ELF-1 (cell line): ENCODE results near the gene MEGF11.
A peak's percentile ranks its signal among the peaks of the same experiment; 100 is the strongest.
"Not testable (repeated sequence)": the region's sequence is repeated elsewhere in the genome, so short reads cannot be mapped to it uniquely, and the experiment has no call there.

Source experiments
- DNase-seq: peaks from one replicate; pipeline ENCODE4 v3.0.0-alpha.2; 2016; ENCODE audit warnings: low read depth, low spot score

MEGF11 gene

DNA sequence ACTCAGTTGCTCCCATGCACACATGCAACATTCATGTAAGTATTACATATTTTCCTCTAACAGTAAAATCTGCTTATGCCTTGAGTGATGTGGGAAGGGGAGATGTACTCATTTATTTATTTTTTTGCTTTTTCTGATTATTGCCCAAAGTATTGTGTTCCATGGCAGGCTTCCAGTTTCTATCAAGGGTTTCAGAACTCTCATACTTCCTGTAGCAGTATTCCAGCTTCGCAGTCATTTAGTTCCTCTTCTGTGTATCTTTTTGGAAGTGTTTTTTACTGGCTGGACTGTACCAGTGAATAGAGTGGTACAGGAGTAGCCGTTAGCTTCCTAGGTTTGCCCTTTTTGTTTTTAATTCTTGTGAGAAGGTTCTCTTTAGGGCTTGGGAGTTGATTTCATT lies 357.3 kb downstream of the MEGF11 start:
- no peak for DNase-seq

DNA sequence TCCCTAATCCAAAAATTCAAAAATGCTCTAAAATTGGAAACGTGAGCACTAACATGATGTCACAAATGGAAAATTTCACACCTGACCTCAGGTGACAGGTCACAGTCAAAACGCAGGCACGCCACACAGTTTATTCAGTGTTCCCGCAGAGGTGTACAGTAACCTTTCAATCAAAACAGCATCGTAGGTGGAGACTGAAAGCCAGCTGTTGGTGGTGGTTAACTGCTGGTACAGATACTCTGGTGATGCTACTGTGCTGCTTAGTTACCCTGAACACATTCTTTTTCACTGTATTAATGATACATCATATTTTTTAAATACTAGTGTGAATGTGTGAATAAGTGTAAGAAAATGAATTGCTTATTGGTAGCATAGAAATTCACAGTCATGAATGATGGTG lies 360.5 kb downstream of the MEGF11 start:
- no peak for DNase-seq

DNA sequence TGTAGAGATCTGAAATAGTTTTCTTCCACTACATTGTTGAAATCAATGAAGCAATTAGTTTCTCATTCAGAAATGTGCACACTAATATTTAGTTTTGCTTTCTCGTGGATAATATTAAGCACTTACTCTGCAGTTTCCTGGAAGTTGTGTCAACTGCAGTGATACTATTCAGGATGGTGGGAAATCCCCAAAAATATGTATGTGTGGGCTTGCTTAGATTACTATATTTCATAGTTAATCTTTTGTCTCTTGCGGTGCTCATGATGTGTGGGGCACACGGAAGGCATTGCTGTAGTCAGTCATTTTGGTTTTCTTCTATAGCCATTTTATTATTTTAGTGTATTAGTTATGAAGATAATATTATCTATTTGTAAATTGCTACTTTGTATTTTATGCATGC lies 364.6 kb downstream of the MEGF11 start:
- no peak for DNase-seq

DNA sequence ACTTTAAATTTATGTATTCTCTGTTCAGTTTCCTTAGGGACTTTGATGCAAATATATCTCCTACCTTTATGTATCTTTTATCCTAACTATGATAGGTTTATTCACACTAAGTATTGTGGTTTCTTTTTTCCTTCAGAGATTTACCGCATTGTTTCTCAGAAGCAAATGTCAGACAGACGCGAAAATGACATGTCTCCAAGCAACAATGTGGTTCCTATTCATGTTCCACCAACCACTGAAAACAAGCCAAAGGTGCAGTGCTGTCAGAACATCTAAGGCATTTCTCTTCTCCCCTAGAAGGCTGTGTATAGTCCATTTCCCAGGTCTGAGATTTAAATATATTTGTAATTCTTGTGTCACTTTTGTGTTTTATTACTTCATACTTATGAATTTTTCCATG lies 366.0 kb downstream of the MEGF11 start:
- no peak for DNase-seq

DNA sequence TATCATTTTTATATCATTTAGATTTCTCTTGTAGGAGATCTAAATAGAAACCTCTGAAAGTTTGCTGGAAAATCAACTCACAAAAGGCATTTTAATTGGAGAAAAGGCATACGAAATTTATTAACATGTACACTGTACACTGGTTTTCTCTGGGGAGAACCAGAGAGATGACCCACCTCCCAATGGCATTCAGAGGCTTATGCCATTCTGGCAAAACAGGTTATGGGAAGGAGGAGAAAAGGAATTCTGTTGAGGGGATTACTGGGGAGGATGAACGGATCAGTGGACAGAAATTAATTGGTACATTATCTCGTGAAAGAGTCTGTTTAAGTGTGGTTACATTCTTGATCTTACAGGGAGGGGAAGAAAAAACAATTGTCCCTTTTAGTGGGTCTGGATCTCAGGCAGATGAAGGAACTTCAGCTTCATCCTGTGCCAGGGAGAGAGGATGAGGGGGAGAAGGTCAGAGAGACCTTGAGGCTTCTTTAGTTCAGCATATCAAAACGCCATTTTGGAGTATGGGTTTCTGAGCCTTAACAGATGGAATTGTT lies 367.8 kb downstream of the MEGF11 start:
- DNase-seq, result no peak

DNA sequence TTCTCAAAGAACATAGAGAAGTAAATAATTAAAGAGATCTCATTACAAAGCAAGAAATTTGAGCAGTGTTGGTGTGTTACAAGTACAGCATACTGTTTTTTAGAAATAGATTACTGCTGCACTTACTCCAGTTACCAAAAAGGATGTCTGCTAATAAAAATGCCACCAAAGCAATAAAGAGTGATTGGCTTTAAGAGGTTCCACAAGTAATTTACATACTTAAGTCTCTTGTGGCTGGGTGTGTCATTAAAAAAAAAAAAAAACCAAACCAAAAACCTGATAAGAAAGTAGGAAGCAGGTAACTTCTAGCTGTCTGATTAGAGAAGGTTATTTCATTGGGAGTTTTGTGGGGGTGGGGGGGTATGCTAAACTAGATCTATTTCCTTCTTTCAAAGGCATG lies 369.0 kb downstream of the MEGF11 start:
- DNase-seq, result no peak

DNA sequence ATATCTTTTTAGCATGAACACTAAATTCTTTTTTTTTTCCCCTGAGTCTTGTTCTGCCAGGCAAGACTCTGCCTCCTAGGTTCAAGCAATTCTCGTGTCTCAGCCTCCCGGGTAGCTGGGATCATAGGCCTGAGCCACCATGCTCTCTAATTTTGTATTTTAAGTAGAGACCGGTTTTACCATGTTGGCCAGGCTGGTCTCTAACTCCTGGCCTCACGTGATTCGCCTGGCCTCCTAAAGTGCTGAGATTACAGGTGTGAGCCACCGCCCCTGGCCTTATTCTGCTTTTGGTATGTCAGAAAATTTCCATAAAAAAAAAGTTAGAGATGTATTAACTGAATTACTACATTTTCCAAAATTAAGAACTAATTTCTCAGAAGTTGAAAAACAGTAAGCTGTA lies 370.0 kb downstream of the MEGF11 start:
- DNase-seq, result no peak

DNA sequence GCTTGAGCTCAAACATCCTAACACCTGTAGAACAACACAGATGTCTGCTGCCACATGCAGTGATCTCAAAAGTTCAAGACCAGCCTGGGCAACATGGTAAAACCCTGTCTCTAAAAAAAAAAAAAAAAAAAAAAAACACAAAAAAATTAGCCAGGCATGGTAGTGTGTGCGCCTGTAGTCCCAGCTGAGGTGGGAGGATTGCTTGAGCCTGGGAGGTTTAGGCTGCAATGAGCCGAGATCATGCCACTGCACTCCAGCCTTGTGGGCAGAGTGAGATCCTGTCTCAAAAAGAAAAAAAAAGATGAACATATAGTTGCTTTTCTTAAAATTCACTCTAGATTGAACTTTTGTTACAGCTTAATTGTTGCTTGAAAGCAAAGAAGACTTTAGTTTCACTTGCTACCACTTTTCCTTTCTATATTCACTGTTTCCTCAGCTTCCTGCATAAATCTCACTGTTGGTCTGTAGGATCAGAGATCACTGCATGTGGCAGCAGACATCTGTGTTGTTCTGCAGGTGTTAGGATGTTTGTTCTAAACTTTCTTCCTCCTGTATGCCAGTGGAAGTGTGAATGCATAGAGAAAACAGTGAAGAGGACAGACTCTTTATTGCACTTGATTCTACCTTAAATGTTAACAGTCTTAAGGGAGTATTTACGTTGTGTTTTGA lies 371.6 kb downstream of the MEGF11 start:
- DNase-seq, result no peak

DNA sequence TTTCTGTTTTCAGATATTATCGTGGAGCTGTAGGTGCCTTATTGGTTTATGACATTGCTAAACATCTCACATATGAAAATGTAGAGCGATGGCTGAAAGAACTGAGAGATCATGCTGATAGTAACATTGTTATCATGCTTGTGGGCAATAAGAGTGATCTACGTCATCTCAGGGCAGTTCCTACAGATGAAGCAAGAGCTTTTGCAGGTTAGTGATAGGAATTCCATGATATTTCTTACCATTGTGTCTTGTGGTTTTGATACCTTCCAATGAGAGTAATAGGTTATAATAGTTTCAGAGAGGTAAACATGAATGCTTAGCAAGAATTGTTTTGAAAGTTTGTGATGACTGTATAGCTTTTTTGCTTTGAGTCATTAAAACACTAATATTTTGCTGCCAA lies 375.8 kb downstream of the MEGF11 start:
- DNase-seq, result no peak

DNA sequence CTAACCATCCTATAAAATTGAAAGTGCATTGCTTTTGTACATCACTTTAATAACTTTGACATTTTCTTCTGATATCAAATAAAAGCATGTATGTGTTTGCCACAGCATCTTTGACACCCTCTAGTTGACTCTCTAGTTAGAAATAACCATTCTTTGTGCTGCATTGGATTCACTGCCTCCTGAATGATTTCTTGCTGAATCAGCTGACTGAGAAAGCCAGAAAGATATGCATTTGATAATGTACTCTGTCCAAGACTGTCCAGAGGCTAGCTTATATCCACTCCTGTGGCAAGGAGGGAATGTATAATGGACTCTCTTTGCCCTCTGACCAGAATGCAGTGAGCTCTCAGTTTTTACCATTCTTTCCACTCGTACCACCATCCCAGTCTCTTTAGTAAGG lies 378.1 kb downstream of the MEGF11 start:
- DNase-seq, result no peak

DNA sequence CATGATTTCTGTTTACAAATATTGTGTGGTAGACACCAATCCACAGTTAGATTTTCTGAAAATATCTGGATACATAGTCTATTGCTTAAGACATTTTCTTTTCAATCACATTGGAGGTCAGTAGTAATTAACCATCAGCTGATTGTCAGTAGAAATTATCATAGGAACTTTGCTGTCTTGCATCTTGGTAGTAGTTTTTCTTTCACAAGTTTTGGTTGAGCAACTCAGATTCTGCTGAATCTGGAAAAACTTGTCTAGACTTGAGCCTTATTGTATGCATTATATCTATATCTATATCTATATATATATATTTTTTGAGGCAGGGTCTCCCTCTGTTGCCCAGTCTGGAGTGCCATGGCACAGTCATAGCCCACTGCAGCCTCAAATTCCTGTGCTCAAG lies 380.3 kb downstream of the MEGF11 start:
- DNase-seq, result no peak

DNA sequence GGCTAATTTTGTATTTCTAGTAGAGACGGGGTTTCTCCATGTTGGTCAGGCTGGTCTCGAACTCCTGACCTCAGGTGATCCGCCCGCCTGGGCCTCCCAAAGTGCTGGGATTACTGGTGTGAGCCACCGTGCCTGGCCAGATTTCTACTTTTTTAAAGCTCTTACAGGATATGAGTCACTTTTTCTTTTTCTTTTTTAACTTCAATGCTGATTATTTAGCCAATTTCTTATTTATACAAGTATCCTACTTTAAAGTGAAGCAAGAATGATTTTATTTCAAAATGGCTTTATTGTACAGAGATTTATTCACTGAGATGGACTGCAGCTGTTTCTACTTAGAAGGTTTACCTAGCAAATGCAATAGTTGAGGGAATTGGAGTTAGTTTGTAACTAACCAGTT lies 381.0 kb downstream of the MEGF11 start:
- not testable (repeated sequence) for DNase-seq

DNA sequence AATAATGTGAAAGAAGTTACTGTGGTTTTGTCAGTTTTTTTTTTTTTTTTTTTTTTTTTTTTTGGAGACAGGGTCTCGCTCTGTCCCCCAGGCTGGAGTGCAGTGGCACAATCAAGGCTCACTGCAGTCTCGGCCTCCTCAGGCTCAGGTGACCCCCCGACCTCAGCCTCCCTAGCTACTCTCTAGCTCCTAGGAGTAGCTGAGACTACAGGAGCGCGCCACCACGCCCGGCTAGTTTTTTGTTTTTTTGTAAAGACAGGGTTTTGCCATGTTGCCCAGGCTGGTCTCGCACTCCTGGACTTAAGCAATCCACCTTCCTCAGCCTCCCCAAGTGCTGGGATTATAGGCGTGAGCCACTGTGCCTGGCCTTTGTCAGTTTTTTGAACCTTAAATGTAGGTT lies 381.7 kb downstream of the MEGF11 start:
- peak; percentile 13 for DNase-seq

DNA sequence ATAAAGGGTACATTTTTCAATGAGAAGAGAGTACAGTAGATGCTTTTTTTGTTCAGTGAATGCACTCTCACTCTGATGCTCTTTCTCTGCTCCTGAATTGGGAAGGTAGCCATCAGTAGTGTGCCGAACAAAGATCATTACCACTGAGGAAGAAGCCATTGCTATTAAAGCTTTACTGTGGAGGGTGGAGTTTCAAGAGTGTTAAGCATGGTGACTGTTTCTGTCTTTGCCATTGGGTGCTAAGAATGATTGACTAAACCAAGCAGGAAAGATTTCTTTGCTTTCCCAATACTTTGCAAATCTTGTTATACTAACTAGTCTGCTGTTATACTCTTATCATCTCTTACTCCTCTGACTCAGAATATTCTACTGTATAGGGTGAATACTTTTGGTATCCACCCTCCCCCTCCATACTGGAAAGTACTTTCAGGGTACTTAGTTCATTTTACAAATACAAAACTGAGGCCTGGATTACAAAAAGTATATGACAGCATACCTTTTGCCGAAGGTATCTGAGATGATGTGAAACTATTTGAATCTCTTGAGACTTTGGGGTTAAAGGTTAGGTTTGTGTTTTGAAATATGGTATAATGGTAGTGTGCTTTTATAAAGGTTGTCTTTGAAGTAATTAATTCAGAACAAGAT lies 382.5 kb downstream of the MEGF11 start:
- DNase-seq, result peak; percentile 14

DNA sequence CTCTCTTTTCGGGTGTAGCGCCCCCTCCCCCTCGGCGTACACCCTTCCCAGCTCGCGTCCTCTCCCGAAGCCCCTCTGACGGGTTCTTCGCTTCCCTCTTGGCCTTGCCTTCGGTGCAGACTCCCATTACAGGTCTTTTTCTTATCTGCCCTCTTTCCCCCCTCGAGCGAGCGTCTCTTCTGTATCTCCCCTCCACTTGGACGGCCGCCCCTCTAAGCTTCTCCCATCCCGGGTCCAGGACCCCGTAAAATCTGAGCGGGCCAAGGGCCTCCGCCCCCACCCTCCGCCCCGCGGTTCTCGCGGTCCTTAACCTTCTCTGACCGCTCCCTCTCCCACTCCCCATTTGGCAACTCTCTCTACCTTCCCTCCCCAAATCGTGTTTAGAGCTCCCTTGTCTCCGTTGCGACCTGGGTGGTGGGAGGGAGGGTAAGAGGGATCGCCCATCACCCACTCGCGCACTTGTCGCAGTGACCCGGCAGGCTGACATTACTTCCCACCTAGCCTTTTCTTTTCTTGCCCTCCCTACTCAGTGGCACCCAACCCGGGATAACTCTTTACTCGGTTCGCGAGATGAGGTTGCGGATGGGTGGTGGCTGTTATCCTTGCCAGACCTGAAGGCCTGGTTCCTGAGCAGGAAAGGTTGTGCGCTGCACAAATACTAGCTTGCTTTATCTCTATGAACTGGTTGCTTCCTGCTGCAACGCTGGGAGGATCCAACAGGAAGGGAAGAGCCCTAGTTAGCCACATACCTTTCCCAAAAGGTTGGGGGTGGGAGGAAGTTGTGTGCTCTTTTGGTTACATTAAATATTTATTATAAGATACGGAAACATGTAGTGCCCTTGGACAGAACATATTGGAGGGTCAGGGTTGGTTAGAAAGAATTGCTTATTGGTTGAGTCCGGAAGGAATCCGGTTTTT lies 383.3 kb downstream of the MEGF11 start:
- peak; percentile 68 for DNase-seq

DNA sequence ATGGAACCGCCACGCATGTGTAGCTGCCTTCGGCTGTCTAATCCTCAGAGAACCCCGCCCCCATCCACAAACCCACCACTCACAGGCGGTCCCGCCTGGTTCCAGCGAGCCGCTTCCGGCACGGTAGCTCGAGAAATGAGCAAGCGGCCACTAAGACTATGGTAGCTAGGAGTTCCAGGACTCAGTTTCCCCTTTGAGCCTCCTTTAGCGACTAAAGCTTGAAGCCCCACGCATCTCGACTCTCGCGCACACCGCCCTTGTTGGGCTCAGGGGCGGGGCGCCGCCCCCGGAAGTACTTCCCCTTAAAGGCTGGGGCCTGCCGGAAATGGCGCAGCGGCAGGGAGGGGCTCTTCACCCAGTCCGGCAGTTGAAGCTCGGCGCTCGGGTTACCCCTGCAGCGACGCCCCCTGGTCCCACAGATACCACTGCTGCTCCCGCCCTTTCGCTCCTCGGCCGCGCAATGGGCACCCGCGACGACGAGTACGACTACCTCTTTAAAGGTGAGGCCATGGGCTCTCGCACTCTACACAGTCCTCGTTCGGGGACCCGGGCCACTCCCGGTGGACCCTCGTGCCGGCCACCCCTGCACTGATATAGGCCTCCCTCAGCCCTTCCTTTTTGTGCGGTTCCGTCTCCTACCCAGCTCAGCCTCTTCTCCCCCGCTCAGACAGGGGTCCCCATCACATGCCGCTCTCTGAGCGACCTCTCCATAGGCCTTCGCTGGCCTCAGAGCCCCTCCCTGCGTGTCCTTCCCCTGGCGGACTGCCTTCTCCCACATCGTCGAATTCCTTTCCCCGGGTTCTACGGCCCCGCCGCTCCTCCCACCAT lies 384.2 kb downstream of the MEGF11 start, which contains the start of gene RAB11A:
Gene RAB11A (plus strand): TSS at position 366 of the 828 bp plus-strand sequence. CDS start 95 bp downstream, at position 461.
- peak; percentile 98 for DNase-seq

DNA sequence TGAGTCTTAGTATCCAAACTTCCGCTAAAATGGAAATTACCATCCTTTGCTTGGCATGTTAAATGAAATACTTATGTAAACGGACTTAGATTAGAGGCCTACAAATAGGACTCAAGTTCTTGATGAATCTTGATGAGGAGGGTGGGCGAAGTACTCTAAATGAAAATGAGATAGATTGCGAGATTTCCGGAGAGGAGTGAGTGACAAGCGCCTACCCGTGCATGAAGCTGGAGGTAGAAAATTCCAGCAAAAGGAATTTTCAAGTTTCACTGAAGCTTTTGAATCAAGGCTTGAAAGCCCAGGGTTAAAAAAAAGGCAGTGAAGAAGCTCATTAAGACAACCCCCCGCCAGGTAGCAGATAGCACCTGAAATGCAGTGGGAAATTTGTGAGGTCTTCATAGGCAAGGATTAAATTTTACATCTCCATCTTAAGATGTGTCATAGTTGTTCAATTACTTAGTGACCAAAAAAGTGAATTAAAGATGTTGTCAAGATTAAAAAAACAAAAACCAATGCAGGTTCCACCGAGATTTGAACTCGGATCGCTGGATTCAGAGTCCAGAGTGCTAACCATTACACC lies 384.9 kb downstream of the MEGF11 start:
- DNase-seq, result no peak

DNA sequence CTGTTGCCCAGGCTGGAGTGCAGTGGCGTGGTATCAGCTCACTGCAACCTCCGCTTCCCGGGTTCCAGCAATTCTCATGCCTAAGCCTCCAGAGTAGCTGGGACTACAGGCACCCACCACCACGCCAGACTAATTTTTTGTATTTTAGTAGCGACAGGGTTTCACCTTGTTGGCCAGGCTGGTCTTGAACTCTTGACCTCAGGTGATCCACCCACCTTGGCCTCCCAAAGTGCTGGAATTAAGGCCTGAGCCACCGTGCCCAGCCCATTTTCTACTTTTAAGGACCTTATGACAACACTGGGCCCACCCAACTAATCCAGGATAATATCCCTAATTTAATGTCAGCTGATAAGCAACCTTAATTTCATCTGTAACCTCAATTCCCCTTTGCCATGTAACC lies 385.6 kb downstream of the MEGF11 start:
- not testable (repeated sequence) for DNase-seq

DNA sequence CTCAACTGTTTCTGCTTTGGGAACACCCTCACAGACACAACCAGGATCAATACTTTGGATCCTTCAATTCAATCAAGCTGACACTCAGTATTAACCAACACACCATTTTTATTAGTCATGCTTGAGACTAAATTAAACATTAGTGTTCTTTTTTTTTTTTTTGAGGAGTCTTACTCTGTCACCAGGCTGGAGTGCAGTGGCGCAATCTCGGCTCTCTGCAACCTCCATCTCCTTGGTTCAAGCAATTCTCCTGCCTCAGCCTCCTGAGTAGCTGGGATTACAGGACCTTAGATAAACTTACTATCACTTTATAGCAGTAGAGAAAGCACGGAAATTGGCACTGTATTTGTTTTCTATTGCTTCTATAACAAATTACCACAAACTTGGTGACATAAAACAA lies 386.3 kb downstream of the MEGF11 start:
- DNase-seq, result no peak

DNA sequence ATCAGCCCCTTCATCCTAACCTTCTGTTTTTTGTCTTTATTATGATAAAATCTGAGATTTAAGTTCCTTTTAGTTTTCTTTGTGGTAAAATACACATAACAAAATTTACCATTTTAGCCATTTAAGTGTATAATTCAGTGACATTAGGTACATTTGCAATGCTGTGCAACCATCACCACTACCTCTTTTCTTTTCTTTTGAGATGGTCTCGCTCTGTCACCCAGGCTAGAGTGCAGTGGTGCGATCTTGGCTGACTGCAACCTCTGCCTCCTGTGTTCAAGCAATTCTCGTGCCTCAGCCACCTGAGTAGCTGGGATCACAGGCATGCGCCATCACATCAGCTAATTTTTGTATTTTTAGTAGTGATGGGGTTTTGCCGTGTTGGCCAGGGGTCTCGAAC lies 390.4 kb downstream of the MEGF11 start:
- DNase-seq, result no peak

DNA sequence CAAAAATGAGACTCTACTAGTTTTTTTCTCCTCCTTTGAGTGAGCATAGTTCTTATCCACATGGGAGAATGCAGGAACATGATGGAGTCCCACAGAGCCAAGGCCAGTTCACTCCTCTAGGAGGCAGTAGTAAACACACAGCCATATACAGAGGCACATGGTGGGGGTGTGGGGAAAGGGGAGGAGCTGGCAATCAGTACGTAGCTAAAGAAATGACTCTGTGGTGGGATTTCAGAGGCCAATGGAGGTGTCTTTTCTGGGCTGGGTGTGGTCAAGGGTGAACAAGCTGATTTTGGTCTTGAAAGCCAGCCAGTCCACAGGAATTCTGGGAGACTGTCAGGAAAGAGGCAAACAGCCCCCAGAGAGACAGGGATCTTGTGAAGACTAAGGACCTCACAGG lies 390.9 kb downstream of the MEGF11 start:
- peak; percentile 93 for DNase-seq
